ENCODE results near the gene TMEM190.

DNA sequence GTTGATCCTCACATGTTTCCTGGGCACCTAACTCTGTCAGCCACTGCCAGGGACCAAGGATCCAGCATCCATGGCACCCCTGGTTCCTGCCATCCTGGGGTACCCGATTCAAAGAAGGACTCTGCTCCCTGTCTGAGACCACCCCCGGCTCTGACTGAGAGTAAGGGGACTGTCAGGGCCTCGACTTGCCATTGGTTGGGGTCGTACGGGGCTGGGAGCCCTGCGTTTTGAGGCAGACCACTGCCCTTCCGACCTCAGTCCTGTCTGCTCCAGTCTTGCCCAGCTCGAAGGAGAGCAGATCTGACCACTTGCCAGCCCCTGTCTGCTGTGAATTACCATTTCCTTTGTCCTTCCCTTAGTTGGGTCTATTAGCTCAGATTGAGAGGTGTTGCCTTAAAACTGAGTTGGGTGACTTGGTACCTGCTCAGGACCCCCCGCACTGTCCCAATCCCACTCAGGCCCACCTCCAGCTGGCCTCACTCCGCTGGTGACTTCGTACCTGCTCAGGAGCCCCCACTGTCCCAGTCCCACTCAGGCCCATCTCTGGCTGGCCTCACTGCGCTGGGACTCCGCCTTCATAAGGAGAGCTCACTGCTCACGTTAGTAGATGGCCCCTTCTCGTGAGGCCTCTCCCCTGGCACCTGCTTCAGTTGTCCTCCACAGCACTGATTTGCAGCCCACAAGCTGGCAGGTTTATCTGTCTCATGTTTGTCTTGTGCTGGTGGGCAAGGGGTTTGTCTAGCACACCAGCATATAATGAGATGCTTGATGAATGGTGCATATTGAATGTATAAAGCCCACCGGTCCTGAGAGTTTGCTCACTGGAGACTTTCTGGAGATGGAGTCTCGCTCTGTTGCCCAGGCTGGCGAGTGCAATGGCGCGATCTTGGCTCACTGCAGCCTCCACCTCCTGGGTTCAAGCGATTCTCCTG lies 13.0 kb downstream of the TMEM190 start:
- TF ChIP-seq, protein P1, sequence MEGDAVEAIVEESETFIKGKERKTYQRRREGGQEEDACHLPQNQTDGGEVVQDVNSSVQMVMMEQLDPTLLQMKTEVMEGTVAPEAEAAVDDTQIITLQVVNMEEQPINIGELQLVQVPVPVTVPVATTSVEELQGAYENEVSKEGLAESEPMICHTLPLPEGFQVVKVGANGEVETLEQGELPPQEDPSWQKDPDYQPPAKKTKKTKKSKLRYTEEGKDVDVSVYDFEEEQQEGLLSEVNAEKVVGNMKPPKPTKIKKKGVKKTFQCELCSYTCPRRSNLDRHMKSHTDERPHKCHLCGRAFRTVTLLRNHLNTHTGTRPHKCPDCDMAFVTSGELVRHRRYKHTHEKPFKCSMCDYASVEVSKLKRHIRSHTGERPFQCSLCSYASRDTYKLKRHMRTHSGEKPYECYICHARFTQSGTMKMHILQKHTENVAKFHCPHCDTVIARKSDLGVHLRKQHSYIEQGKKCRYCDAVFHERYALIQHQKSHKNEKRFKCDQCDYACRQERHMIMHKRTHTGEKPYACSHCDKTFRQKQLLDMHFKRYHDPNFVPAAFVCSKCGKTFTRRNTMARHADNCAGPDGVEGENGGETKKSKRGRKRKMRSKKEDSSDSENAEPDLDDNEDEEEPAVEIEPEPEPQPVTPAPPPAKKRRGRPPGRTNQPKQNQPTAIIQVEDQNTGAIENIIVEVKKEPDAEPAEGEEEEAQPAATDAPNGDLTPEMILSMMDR (IDR thresholded peaks at IDR 0.05 in 2 of 3, conservative IDR thresholded peaks at IDR 0.05 in 1 of 3; ENCODE audit: borderline replicate concordance in 1 of 3, insufficient read depth in 1 of 3, low read depth in 2 of 3, low read length in 2 of 3) = no peak
- TF ChIP-seq, protein P2, sequence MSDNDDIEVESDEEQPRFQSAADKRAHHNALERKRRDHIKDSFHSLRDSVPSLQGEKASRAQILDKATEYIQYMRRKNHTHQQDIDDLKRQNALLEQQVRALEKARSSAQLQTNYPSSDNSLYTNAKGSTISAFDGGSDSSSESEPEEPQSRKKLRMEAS (IDR thresholded peaks at IDR 0.05) = no peak
- no peak for TF ChIP-seq SP1 (IDR thresholded peaks at IDR 0.05; ENCODE audit: low read depth)
- no peak for TF ChIP-seq EZH2phosphoT487 (IDR thresholded peaks at IDR 0.05; ENCODE audit: borderline replicate concordance)
- no peak for TF ChIP-seq EZH2 (IDR thresholded peaks at IDR 0.05)
- peak; percentile 38 for TF ChIP-seq POLR2AphosphoS5 (IDR thresholded peaks at IDR 0.05; ENCODE audit: low read depth, low read length)
